Activated CD8-positive, alpha-beta memory T cell treated with anti-CD3 and anti-CD28 coated beads for 48 hours (primary cell): ENCODE data around the gene HIVEP1.
"Not testable (repeated sequence)": the region's sequence is repeated elsewhere in the genome, so short reads cannot be mapped to it uniquely, and the experiment has no call there.

Experiments
- DNase-seq, 3 experiments: peaks; one replicate each; pipeline ENCODE4 v3.0.0-alpha.2; 2020; ENCODE audit warnings: low read depth in 2 of 3, low spot score in 2 of 3

The HIVEP1 gene

GRCh38 chr6:12082368-12082767 lies 70.3 kb downstream of the HIVEP1 start:
- DNase-seq, result no peak

GRCh38 chr6:12083302-12083701 lies 71.2 kb downstream of the HIVEP1 start:
- DNase-seq, result no peak

GRCh38 chr6:12083763-12084162 lies 71.7 kb downstream of the HIVEP1 start:
- DNase-seq, result no peak

- DNase-seq, result no peak
Observed at GRCh38 chr6:12084681-12085080, 72.6 kb downstream of the HIVEP1 start.

GRCh38 chr6:12088531-12088930 lies 76.4 kb downstream of the HIVEP1 start:
- no peak for DNase-seq

- DNase-seq, result no peak
Observed at GRCh38 chr6:12090714-12091113, 78.6 kb downstream of the HIVEP1 start.

- no peak for DNase-seq
Observed at GRCh38 chr6:12092762-12093161, 80.7 kb downstream of the HIVEP1 start.

GRCh38 chr6:12094689-12095088 lies 82.6 kb downstream of the HIVEP1 start:
- DNase-seq, result no peak

GRCh38 chr6:12096342-12096741 lies 84.2 kb downstream of the HIVEP1 start:
- no peak for DNase-seq

- no peak for DNase-seq
Observed at GRCh38 chr6:12097791-12098190, 85.7 kb downstream of the HIVEP1 start.

- DNase-seq, result no peak
Observed at GRCh38 chr6:12099623-12100338, 87.7 kb downstream of the HIVEP1 start.

GRCh38 chr6:12101048-12101447 lies 88.9 kb downstream of the HIVEP1 start:
- DNase-seq, result no peak

GRCh38 chr6:12101653-12102312 lies 89.7 kb downstream of the HIVEP1 start:
- DNase-seq, result no peak

- no peak for DNase-seq
Observed at GRCh38 chr6:12102350-12102749, 90.2 kb downstream of the HIVEP1 start.

- DNase-seq, result no peak
Observed at GRCh38 chr6:12103158-12103557, 91.0 kb downstream of the HIVEP1 start.

- no peak for DNase-seq
Observed at GRCh38 chr6:12105271-12105670, 93.2 kb downstream of the HIVEP1 start.

GRCh38 chr6:12108376-12108775 lies 96.3 kb downstream of the HIVEP1 start:
- not testable (repeated sequence) for DNase-seq

GRCh38 chr6:12110523-12111362 lies 98.6 kb downstream of the HIVEP1 start:
- DNase-seq, result no peak

GRCh38 chr6:12111363-12111670 lies 99.2 kb downstream of the HIVEP1 start:
- DNase-seq, result no peak

GRCh38 chr6:12112540-12113189 lies 100.6 kb downstream of the HIVEP1 start:
- no peak for DNase-seq

GRCh38 chr6:12113190-12113577 lies 101.1 kb downstream of the HIVEP1 start:
- no peak for DNase-seq

- no peak for DNase-seq
Observed at GRCh38 chr6:12114055-12114503, 102.0 kb downstream of the HIVEP1 start.
